Measurements from ENCODE around the gene KDM8. TPM values are rescaled to one million over a fixed set of nuclear protein-coding genes. Genes with fewer than 3 reads are reported as not detected.
A peak's percentile ranks its signal among the peaks of the same experiment; 100 is the strongest.

KDM8 gene
- total and polyA plus RNA-seq, 9 of the 15 experiments (the other 6 are each of a cell fraction or from before 2014, with no cell fraction given) = 0.61 to 9.1 (median 5.4) TPM

DNA sequence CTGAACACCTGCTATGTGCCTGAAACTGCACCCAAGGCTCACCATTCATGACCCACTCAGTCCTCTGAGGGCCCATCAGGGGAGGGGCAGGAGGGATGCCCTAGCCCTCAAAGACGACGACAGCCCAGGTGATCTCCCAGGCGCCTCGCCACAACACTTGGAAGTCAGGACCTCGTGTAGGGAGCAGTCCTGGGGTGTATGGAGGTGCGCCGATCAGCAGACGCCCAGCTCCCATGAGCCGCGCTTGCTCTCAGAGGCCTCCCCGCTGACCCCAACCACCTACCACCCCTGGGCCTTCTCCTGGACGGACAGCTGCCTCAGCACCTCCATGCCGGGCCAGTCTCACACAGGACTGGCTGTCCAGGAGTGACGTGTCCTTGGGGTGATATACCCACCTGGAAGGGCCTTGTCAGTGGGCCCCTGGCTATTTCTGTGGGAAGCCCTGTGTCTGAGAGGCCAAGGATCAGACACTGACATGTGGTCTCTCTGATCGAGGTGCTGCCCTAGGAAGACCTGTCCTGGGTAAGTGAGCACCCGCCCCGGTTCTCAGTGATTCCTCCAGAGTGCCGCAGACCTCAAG, 26.7 kb downstream of the KDM8 start:
- Histone ChIP-seq H3K9me3 (replicated peaks; ENCODE audit: control insufficient read depth, insufficient read depth, low read depth, low read length) (no peaks in the 10 kb centered on the region), H3K4me2 (ENCODE audit: insufficient read depth, low read length) (no peak overlapping the region), H3K79me2 (ENCODE audit: control insufficient read depth, insufficient read depth, low read length) (no peaks in the 10 kb centered on the region), H3K9ac (ENCODE audit: insufficient read depth in 1 of 2, low read depth in 2 of 2, low read length in 2 of 2) (peak overlapping the region in 1 of 2 experiments; percentile 48; a peak in 1 of 4 replicates), H2AFZ (ENCODE audit: low read depth, low read length) (no peak overlapping the region), H3K27me3 (ENCODE audit: control insufficient read depth in 2 of 2, insufficient read depth in 2 of 2, low read length in 2 of 2) (no peaks in the 10 kb centered on the region), H3K36me3 (ENCODE audit: control insufficient read depth, insufficient read depth, low read length) (peaks cover 32% of the 10 kb centered on the region; the same call in 2 of the 3 replicates), H3K9me1 (ENCODE audit: control insufficient read depth, insufficient read depth, low read length) (no peaks in the 10 kb centered on the region), H4K20me1 (replicated peaks; ENCODE audit: control insufficient read depth, insufficient read depth, low read length) (no peaks in the 10 kb centered on the region), H3K27ac (ENCODE audit: extremely low read depth, low read depth, low read length) (no peak overlapping the region), H3K4me1 (replicated peaks in 1 of 2; ENCODE audit: control insufficient read depth in 2 of 2, insufficient read depth in 2 of 2, low read length in 2 of 2) (peaks cover 0 to 33% of the 10 kb centered on the region in 2 experiments; a peak in 3 of 5 replicates), H3K4me3 (no peak overlapping the region)
- CTCF ChIA-PET (ENCODE audit: low intra/inter-chr PET ratio) = interaction anchor here (0.6 kb wide), 1 partner anchor 139 kb away, joined by 3 read pairs; no protein-coding TSS in a partner anchor
- POLR2A ChIA-PET = no interaction called here
- TF ChIP-seq EP400 (IDR thresholded peaks at IDR 0.05) = no peak
- TF ChIP-seq KDM1A (IDR thresholded peaks at IDR 0.05) = no peak
- TF ChIP-seq XRCC3 (IDR thresholded peaks at IDR 0.05) = no peak
- TF ChIP-seq, protein P1, sequence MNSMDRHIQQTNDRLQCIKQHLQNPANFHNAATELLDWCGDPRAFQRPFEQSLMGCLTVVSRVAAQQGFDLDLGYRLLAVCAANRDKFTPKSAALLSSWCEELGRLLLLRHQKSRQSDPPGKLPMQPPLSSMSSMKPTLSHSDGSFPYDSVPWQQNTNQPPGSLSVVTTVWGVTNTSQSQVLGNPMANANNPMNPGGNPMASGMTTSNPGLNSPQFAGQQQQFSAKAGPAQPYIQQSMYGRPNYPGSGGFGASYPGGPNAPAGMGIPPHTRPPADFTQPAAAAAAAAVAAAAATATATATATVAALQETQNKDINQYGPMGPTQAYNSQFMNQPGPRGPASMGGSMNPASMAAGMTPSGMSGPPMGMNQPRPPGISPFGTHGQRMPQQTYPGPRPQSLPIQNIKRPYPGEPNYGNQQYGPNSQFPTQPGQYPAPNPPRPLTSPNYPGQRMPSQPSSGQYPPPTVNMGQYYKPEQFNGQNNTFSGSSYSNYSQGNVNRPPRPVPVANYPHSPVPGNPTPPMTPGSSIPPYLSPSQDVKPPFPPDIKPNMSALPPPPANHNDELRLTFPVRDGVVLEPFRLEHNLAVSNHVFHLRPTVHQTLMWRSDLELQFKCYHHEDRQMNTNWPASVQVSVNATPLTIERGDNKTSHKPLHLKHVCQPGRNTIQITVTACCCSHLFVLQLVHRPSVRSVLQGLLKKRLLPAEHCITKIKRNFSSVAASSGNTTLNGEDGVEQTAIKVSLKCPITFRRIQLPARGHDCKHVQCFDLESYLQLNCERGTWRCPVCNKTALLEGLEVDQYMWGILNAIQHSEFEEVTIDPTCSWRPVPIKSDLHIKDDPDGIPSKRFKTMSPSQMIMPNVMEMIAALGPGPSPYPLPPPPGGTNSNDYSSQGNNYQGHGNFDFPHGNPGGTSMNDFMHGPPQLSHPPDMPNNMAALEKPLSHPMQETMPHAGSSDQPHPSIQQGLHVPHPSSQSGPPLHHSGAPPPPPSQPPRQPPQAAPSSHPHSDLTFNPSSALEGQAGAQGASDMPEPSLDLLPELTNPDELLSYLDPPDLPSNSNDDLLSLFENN (IDR thresholded peaks at IDR 0.05; ENCODE audit: low read depth in 2 of 2, low read length in 2 of 2) = no peak
- TF ChIP-seq POLR2AphosphoS2 (IDR thresholded peaks at IDR 0.05; ENCODE audit: low read length) = no peak
- no peak for TF ChIP-seq NR2F6 (CRISPR knock-in tag; IDR thresholded peaks at IDR 0.05)
- no peak for TF ChIP-seq RBBP5 (IDR thresholded peaks at IDR 0.05; ENCODE audit: borderline replicate concordance, insufficient read depth, low read length, poor library complexity, severe bottlenecking)
- TF ChIP-seq KLF1 (tag; IDR thresholded peaks at IDR 0.05) = no peak
- TF ChIP-seq ZNF444 (CRISPR knock-in tag; IDR thresholded peaks at IDR 0.05) = no peak
- TF ChIP-seq, protein P2, sequence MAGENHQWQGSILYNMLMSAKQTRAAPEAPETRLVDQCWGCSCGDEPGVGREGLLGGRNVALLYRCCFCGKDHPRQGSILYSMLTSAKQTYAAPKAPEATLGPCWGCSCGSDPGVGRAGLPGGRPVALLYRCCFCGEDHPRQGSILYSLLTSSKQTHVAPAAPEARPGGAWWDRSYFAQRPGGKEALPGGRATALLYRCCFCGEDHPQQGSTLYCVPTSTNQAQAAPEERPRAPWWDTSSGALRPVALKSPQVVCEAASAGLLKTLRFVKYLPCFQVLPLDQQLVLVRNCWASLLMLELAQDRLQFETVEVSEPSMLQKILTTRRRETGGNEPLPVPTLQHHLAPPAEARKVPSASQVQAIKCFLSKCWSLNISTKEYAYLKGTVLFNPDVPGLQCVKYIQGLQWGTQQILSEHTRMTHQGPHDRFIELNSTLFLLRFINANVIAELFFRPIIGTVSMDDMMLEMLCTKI (IDR thresholded peaks at IDR 0.05; ENCODE audit: partially characterized antibody) = no peak
- TF ChIP-seq ZEB2 (IDR thresholded peaks at IDR 0.05) = no peak
- TF ChIP-seq, protein P3, sequence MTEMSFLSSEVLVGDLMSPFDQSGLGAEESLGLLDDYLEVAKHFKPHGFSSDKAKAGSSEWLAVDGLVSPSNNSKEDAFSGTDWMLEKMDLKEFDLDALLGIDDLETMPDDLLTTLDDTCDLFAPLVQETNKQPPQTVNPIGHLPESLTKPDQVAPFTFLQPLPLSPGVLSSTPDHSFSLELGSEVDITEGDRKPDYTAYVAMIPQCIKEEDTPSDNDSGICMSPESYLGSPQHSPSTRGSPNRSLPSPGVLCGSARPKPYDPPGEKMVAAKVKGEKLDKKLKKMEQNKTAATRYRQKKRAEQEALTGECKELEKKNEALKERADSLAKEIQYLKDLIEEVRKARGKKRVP (CRISPR knock-in tag; IDR thresholded peaks at IDR 0.05) = no peak
- no peak for TF ChIP-seq MYC (IDR thresholded peaks at IDR 0.05; ENCODE audit: low read depth, low read length)
- TF ChIP-seq MYC (CRISPR knock-in tag; IDR thresholded peaks at IDR 0.05; ENCODE audit: borderline replicate concordance, low read depth) = no peak
- no TSS peak for BruUV-seq (replicated peaks)
- no peak for DNase-seq (ENCODE audit: extremely low read depth in 1 of 4, low spot score in 3 of 4)
- no peak for ATAC-seq
- intact Hi-C loops (cut with micrococcal nuclease) (loop anchor here (5.0 kb wide), 1 partner anchor 48 kb away; no protein-coding TSS in a partner anchor), in situ Hi-C loops (cut with MboI) (loop anchor here (5.0 kb wide), 1 partner anchor 142 kb away; no protein-coding TSS in a partner anchor)
- WGBS (ENCODE audit: insufficient coverage, low coverage, missing lambda C conversion rate) = 81% methylated on average over 11 of the region's 18 CpGs
- FAIRE-seq = no peak

All from K562 (cell line).